Peyer's patch (tissue), 4 donors: ENCODE data around the gene HS3ST5.

Experiments used
- CTCF ChIP-seq, 6 experiments: fragments of 450-650 bp in 4 of 6; fragments of 200-600 bp in 2 of 6; sonication (generic) in 1 of 6; IDR thresholded peaks; one replicate each; pipeline ENCODE4 v1.5.1; 2017 to 2019; ENCODE audit warnings: antibody characterized with exemption in 6 of 6, mild to moderate bottlenecking in 3 of 6, moderate library complexity in 1 of 6
- POLR2A ChIP-seq, 2 donors: fragments of 450-650 bp; IDR thresholded peaks; one replicate each; pipeline ENCODE4 v1.5.1; 2017; ENCODE audit warnings: antibody characterized with exemption in 2 of 2, mild to moderate bottlenecking in 2 of 2, moderate library complexity in 2 of 2

GRCh38 chr6:114171473-114171872 lies 171.3 kb downstream of the HS3ST5 start:
- TF ChIP-seq CTCF (IDR thresholded peaks at IDR 0.05) (no peak), POLR2A (IDR thresholded peaks at IDR 0.05) (no peak)
